ENCODE measurements around the gene INPP4A. TPM values are rescaled to one million over a fixed set of nuclear protein-coding genes. Genes with fewer than 3 reads are reported as not detected.

INPP4A gene
- total and polyA plus RNA-seq, 9 of the 15 experiments (the other 6 are each of a cell fraction or from before 2014, with no cell fraction given): 1.8 to 15.7 (median 8.3) TPM

GRCh38 chr2:98404556-98405250, 40.0 kb upstream of the INPP4A start:
- Histone ChIP-seq H4K20me1 (replicated peaks; ENCODE audit: control insufficient read depth, insufficient read depth, low read length) (no peaks in the 10 kb centered on the region), H3K79me2 (ENCODE audit: control insufficient read depth, insufficient read depth, low read length) (no peaks in the 10 kb centered on the region), H3K4me2 (ENCODE audit: insufficient read depth, low read length) (no peak overlapping the region), H3K9me3 (replicated peaks; ENCODE audit: control insufficient read depth, insufficient read depth, low read depth, low read length) (no peaks in the 10 kb centered on the region), H3K4me1 (replicated peaks in 1 of 2; ENCODE audit: control insufficient read depth in 2 of 2, insufficient read depth in 2 of 2, low read length in 2 of 2) (no peaks in the 10 kb centered on the region), H3K9ac (ENCODE audit: insufficient read depth in 1 of 2, low read depth in 2 of 2, low read length in 2 of 2) (no peak overlapping the region), H3K4me3 (no peak overlapping the region), H3K27me3 (ENCODE audit: control insufficient read depth in 2 of 2, insufficient read depth in 2 of 2, low read length in 2 of 2) (peaks cover 0 to 3% of the 10 kb centered on the region in 2 experiments; a peak in 2 of 5 replicates), H3K27ac (ENCODE audit: extremely low read depth, low read depth, low read length) (no peak overlapping the region), H3K9me1 (ENCODE audit: control insufficient read depth, insufficient read depth, low read length) (no peaks in the 10 kb centered on the region), H2AFZ (ENCODE audit: low read depth, low read length) (no peak overlapping the region), H3K36me3 (ENCODE audit: control insufficient read depth, insufficient read depth, low read length) (no peaks in the 10 kb centered on the region)
- TF ChIP-seq SMARCB1 (IDR thresholded peaks at IDR 0.05; ENCODE audit: insufficient read length, low read depth) (no peak), ZNF778 (CRISPR knock-in tag; IDR thresholded peaks at IDR 0.05) (no peak), LCOR (CRISPR knock-in tag; IDR thresholded peaks at IDR 0.05) (no peak), CEBPZ (IDR thresholded peaks at IDR 0.05; ENCODE audit: borderline replicate concordance, low read depth, low read length) (no peak), EZH2 (IDR thresholded peaks at IDR 0.05; ENCODE audit: borderline replicate concordance, low read depth, low read length) (no peak), ZMIZ1 (IDR thresholded peaks at IDR 0.05; ENCODE audit: low read depth in 2 of 2, low read length in 2 of 2) (no peak), CGGBP1 (CRISPR knock-in tag; IDR thresholded peaks at IDR 0.05) (no peak)
- intact Hi-C loops (cut with micrococcal nuclease) (no loop called here), in situ Hi-C loops (cut with MboI) (loop anchor here (25.0 kb wide), 1 partner anchor 433 kb away; no protein-coding TSS in a partner anchor)
- ATAC-seq (no peak), DNase-seq (ENCODE audit: extremely low read depth in 1 of 4, low spot score in 3 of 4) (no peak), FAIRE-seq (no peak)
- ChIA-PET POLR2A (interaction anchor here (0.6 to 0.7 kb wide), 2 partner anchors 128 to 230 kb away, joined by 3 to 4 read pairs; no protein-coding TSS in a partner anchor), CTCF (ENCODE audit: low intra/inter-chr PET ratio) (no interaction called here)
- BruUV-seq (replicated peaks): no TSS peak
- WGBS (ENCODE audit: insufficient coverage, low coverage, missing lambda C conversion rate): 0% methylated on average over 2 of the region's 2 CpGs
